Gastrocnemius medialis (tissue), 4 donors: Measurements from ENCODE around the gene TEX12.
"Not testable (repeated sequence)": the region's sequence is repeated elsewhere in the genome, so short reads cannot be mapped to it uniquely, and the experiment has no call there.

Source experiments
- POLR2A ChIP-seq, 2 donors: fragments of 450-650 bp; IDR thresholded peaks; one replicate each; pipeline ENCODE4 v1.6.1; 2017; ENCODE audit warnings: antibody characterized with exemption in 2 of 2, mild to moderate bottlenecking in 2 of 2, moderate library complexity in 2 of 2
- TF ChIP-seq, protein P1 (sequence below), 5 experiments: fragments of 450-650 bp in 3 of 5; fragments of 200-600 bp in 2 of 5; sonication (generic) in 2 of 5; IDR thresholded peaks in 4 of 5; conservative IDR thresholded peaks in 1 of 5; 1 replicate in 4 of 5; 2 replicates in 1 of 5; pipeline ENCODE4 v1.5.1; 2016 to 2019; ENCODE audit warnings: antibody characterized with exemption in 5 of 5, mild to moderate bottlenecking in 3 of 5, moderate library complexity in 3 of 5

DNA sequence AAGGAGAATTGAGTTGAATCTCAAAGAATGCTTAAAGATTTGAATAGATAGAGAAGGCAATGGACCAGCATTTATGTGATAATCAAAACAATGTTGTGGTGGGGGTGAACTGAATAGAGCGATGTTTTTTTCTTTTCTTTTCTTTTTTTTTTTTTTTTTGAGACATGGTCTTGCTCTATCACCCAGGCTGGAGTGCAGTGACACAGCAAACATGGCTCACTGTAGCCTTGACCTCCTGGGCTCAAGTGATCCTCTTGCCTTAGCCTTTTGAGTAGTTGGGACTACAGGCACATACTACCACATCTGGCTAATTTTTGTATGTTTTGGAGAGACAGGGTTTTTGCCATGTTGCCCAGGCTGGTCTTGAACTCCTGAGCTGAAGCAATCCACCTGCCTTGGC is 5.0 kb upstream of the TEX12 start:
- TF ChIP-seq, protein P1, sequence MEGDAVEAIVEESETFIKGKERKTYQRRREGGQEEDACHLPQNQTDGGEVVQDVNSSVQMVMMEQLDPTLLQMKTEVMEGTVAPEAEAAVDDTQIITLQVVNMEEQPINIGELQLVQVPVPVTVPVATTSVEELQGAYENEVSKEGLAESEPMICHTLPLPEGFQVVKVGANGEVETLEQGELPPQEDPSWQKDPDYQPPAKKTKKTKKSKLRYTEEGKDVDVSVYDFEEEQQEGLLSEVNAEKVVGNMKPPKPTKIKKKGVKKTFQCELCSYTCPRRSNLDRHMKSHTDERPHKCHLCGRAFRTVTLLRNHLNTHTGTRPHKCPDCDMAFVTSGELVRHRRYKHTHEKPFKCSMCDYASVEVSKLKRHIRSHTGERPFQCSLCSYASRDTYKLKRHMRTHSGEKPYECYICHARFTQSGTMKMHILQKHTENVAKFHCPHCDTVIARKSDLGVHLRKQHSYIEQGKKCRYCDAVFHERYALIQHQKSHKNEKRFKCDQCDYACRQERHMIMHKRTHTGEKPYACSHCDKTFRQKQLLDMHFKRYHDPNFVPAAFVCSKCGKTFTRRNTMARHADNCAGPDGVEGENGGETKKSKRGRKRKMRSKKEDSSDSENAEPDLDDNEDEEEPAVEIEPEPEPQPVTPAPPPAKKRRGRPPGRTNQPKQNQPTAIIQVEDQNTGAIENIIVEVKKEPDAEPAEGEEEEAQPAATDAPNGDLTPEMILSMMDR (IDR thresholded peaks at IDR 0.05 in 4 of 5, conservative IDR thresholded peaks at IDR 0.05 in 1 of 5) = not testable (repeated sequence)
- TF ChIP-seq POLR2A (IDR thresholded peaks at IDR 0.05) = not testable (repeated sequence)
